LNCaP clone FGC (cell line): Measurements from ENCODE around the gene SMAD4.

Experiments
- DNase-seq: peaks from one replicate; pipeline ENCODE4 v3.0.0-alpha.2; 2011; ENCODE audit warnings: low read depth
- H3K4me3 ChIP-seq: 2 replicates; pipeline ENCODE4 v1.5.1; 2011; ENCODE audit warnings: mild to moderate bottlenecking, low read depth, low read length, control low read depth
- CTCF ChIP-seq: IDR thresholded peaks from 2 replicates; pipeline ENCODE4 v1.5.1; 2012; ENCODE audit warnings: mild to moderate bottlenecking; ENCODE audit not compliant: control insufficient read depth, insufficient read depth; ENCODE audit errors: extremely low read depth

The SMAD4 gene

DNA sequence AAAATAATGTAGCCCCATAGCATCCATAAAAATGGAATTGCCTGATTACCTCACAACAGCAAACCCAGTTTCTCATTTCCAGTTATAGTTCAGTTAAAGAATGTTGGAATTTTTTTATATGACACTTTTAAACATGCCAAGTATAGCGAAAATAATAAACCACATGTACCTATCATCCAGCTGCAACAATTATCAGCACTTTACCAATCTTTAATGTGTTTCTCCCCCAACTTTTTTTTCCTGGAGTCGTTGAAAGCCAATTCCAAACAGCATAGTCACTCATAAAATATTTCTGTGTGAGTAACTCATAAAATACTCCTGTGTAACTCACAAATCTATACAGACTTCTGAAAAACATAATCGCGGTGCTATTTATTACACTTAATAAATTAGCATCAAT, 38.1 kb downstream of the SMAD4 start:
- TF ChIP-seq CTCF = no peak
- H3K4me3 ChIP-seq = no peak overlapping the region
- no peak for DNase-seq

- no peak overlapping the region for H3K4me3 ChIP-seq
- TF ChIP-seq CTCF = no peak
- DNase-seq = no peak
Observed at GRCh38 chr18:51069885-51070284, 39.9 kb downstream of the SMAD4 start.

DNA sequence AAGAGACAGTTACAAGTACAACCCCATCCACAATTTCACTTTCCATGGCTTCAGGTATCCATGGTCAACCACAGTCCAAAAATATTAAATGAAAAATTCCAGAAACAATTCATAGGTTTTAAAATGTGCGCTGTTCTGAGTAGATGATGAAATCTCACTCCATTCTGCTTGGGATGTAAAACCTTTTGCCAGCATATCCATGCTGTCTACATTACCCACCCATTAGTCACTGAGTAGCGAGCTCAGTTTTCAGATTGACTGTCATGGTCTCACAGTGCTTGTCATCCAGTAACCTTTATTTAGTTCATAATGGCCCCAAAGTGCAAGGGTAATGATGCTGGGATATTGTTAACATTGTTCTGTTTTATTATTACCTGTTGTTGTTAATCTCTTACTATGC, 40.5 kb downstream of the SMAD4 start:
- TF ChIP-seq CTCF = no peak
- H3K4me3 ChIP-seq = no peak overlapping the region
- no peak for DNase-seq

- no peak overlapping the region for H3K4me3 ChIP-seq
- DNase-seq = no peak
- TF ChIP-seq CTCF = no peak
Observed at GRCh38 chr18:51072586-51073313, 42.7 kb downstream of the SMAD4 start.

DNA sequence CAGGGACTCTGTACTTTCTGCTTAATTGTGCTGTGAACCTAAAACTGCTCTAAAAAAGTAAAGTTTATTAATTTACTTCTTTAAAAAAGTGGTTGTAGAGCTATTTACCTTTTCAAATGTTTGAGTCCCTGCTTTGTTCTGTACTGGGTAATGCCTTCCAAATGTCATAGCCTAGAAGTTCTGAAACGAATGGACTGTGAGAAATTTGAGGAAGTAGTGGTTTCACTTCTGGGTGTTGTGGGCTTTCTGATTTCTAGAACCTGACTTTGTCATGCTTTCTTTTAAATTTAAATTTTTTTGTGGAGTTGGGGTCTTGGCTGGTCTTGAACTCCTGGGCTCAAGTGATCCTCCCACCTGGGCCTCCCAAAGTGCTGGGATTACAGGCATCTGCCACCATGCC, 44.6 kb downstream of the SMAD4 start:
- H3K4me3 ChIP-seq = no peak overlapping the region
- no peak for DNase-seq
- TF ChIP-seq CTCF = no peak

DNA sequence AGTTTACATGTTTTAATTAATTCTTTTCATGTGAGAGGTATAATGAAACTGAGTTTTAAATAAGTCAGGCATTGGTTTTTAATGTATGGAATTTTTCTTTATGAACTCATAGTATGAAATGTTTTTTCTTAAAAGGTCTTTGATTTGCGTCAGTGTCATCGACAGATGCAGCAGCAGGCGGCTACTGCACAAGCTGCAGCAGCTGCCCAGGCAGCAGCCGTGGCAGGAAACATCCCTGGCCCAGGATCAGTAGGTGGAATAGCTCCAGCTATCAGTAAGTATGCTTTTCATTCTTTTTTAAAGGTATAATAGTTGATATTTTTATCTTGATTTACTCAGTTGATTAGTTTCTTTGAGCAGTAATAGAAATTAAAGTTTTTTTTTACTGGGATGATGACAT, 46.5 kb downstream of the SMAD4 start:
- H3K4me3 ChIP-seq = no peak overlapping the region
- no peak for TF ChIP-seq CTCF

DNA sequence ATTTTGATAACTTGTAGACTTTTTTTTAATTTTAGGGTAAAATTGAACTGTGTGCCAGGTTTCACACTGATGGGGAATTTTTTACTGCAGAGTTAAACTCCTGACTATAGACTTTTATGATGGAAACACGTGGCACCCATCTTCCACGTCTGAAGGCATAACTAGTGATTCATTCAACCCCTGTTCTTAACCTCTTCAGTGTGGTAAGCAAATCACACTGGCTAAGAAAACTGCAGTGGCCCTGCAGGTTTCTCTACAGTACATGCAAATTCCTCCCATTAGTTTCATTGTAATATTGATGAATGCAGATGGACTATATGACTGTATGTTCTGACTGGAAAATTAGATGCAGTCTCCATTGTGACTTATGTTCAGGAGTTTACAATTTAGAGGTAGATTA, 47.2 kb downstream of the SMAD4 start:
- DNase-seq = no peak
- no peak overlapping the region for H3K4me3 ChIP-seq

More for the DNA sequence above, 46.5 kb downstream of the SMAD4 start:
- no peak for DNase-seq

More for the DNA sequence above, 47.2 kb downstream of the SMAD4 start:
- no peak for TF ChIP-seq CTCF
